GM12878 (cell line): Measurements from ENCODE around the gene DNAH17. TPM values are rescaled to one million over a fixed set of nuclear protein-coding genes. Genes with fewer than 3 reads are reported as not detected.

Experiments
- FOXK2 ChIP-seq: fragments of 450-650 bp; IDR thresholded peaks from 2 replicates; pipeline ENCODE4 v1.6.1; 2017; ENCODE audit warnings: mild to moderate bottlenecking, moderate library complexity
- GATAD2B ChIP-seq: fragments of 450-650 bp; conservative IDR thresholded peaks from 2 replicates; pipeline ENCODE4 v1.6.1; 2017; ENCODE audit warnings: low read depth, mild to moderate bottlenecking, moderate library complexity
- HDAC2 ChIP-seq: fragments of 200-600 bp; sonication (generic); IDR thresholded peaks from 2 replicates; pipeline ENCODE4 v1.6.1; 2017
- HDGF ChIP-seq: fragments of 450-650 bp; IDR thresholded peaks from 2 replicates; pipeline ENCODE4 v1.6.1; 2016; ENCODE audit warnings: antibody characterized with exemption
- IRF4 ChIP-seq: IDR thresholded peaks from 2 replicates; pipeline ENCODE4 v1.6.1; 2011; ENCODE audit warnings: low read depth, low read length
- MYB ChIP-seq: fragments of 150-350 bp; IDR thresholded peaks from 2 replicates; pipeline ENCODE4 v1.6.1; 2014; ENCODE audit warnings: mild to moderate bottlenecking, low read depth, low read length, borderline replicate concordance
- NFIC ChIP-seq: IDR thresholded peaks from 2 replicates; pipeline ENCODE4 v1.6.1; 2012; ENCODE audit warnings: low read depth, mild to moderate bottlenecking, inconsistent platforms, low read length, moderate library complexity
- NFYB ChIP-seq: IDR thresholded peaks from 2 replicates; pipeline ENCODE4 v1.6.1; 2011; ENCODE audit warnings: low read depth, mild to moderate bottlenecking, low read length, improper control_type of control experiment, moderate library complexity; ENCODE audit not compliant: insufficient read depth
- NRF1 ChIP-seq: conservative IDR thresholded peaks from 2 replicates; pipeline ENCODE4 v1.6.1; 2011; ENCODE audit warnings: mild to moderate bottlenecking, low read depth, low read length, improper control_type of control experiment
- RB1 ChIP-seq: fragments of 450-650 bp; formaldehyde crosslinking; IDR thresholded peaks from 2 replicates; pipeline ENCODE4 v1.6.1; 2017; ENCODE audit warnings: mild to moderate bottlenecking, borderline replicate concordance
- SPI1 ChIP-seq: IDR thresholded peaks from 2 replicates; pipeline ENCODE4 v1.6.1; 2011; ENCODE audit warnings: low read depth, mild to moderate bottlenecking, low read length, moderate library complexity, borderline replicate concordance; ENCODE audit not compliant: insufficient read depth
- STAT3 ChIP-seq: IDR thresholded peaks from 2 replicates; pipeline ENCODE4 v1.6.1; 2011; ENCODE audit warnings: low read depth, low read length, improper control_type of control experiment
- ZNF622 ChIP-seq: fragments of 450-650 bp; IDR thresholded peaks from 2 replicates; pipeline ENCODE4 v1.6.1; 2017; ENCODE audit warnings: mild to moderate bottlenecking, inconsistent platforms
- ZSCAN29 ChIP-seq: fragments of 450-650 bp; IDR thresholded peaks from 2 replicates; pipeline ENCODE4 v1.6.1; 2017; ENCODE audit warnings: mild to moderate bottlenecking, moderate library complexity
- polyA plus RNA-seq, 11 experiments: library from polyadenylated mRNA; depleted of rRNA in 4 of 11; unstranded in 6 of 11; stranded (reverse) in 5 of 11; fragments of >200 nt; fragmentation: Nextera tagmentation in 4 of 11; fragmentation: Illumina TruSeq in 1 of 11; extraction: Ambion mirVana in 4 of 11; extraction: Trizol in 1 of 11; gene quantifications; 1 replicate in 1 of 11; 2 replicates in 10 of 11; pipeline versions ENCODE4 v1.2.1 to v1.2.3, GENCODE V29; 2011 to 2016; ENCODE audit warnings: inconsistent platforms in 2 of 11, missing spikeins in 2 of 11, low read depth in 1 of 11
- total RNA-seq, 4 experiments: library from RNA; depleted of rRNA in 3 of 4; stranded (reverse); fragments of >200 nt in 3 of 4; fragmentation: Illumina TruSeq in 1 of 4; extraction: Trizol in 1 of 4; gene quantifications; 2 replicates each; pipeline versions ENCODE4 v1.2.1 to v1.2.3, GENCODE V29; 2013 to 2021
- TF ChIP-seq, protein P1 (sequence below): fragments of 150-350 bp; IDR thresholded peaks from 2 replicates; pipeline ENCODE4 v1.6.1; 2014; ENCODE audit warnings: mild to moderate bottlenecking, low read depth, low read length
- TF ChIP-seq, protein P2 (sequence below): fragments of 450-650 bp; IDR thresholded peaks from 2 replicates; pipeline ENCODE4 v1.6.1; 2017; ENCODE audit warnings: mild to moderate bottlenecking, moderate library complexity
- TF ChIP-seq, protein P3 (sequence below), 3 experiments: IDR thresholded peaks in 2 of 3; conservative IDR thresholded peaks in 1 of 3; 2 replicates each; pipeline ENCODE4 v1.5.1; 2011; ENCODE audit warnings: low read depth in 3 of 3, low read length in 3 of 3, mild to moderate bottlenecking in 3 of 3, control low read depth in 2 of 3, moderate library complexity in 2 of 3, inconsistent platforms in 1 of 3, mixed read lengths in 1 of 3; ENCODE audit not compliant: control insufficient read depth in 2 of 3, insufficient read depth in 1 of 3; ENCODE audit errors: extremely low read depth in 1 of 3
- TF ChIP-seq, protein P4 (sequence below): IDR thresholded peaks from 2 replicates; pipeline ENCODE4 v1.6.1; 2012; ENCODE audit warnings: low read depth, low read length, improper control_type of control experiment
- TF ChIP-seq, protein P5 (sequence below): IDR thresholded peaks from 2 replicates; pipeline ENCODE4 v1.6.1; 2012; ENCODE audit warnings: low read depth, low read length, improper control_type of control experiment
- TF ChIP-seq, protein P6 (sequence below): fragments of 450-650 bp; IDR thresholded peaks from 2 replicates; pipeline ENCODE4 v1.6.1; 2016; ENCODE audit warnings: mild to moderate bottlenecking

DNAH17 gene
- total and polyA plus RNA-seq, 10 of the 15 experiments (the other 5 are each of a cell fraction or from before 2014, with no cell fraction given): 0.16 to 2.9 (median 0.56) TPM

DNA sequence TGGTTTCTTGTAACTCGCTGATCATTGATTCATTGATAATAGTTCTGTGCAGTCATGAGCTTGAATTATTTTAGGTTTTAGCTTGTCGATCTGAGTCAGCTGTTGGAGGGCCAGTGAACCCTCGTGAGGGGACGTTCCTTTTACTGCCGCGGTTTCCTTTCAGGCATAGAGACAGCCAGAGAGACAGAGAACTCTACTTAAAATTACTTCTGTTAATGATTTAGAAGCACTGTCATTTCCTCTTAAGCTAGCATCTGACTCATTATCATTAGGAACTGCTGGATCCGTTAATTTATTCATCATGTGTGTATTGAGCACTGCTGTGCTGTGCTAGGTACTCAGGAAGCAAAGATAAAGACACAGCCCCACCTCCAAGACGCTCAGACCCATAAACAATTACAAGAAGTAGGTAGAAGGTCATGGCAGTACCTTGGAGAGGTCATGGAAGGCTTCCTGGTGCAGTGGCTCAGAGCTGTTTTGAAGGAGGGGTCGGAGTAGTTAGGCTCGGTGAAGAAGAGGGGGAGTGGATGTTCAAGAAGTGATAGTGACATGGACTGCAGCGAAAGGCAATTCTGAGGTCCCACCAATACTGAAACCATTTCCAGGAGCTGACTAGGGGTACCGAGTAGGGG is 195.5 kb downstream of the DNAH17 start (continued):
- TF ChIP-seq, protein P1, sequence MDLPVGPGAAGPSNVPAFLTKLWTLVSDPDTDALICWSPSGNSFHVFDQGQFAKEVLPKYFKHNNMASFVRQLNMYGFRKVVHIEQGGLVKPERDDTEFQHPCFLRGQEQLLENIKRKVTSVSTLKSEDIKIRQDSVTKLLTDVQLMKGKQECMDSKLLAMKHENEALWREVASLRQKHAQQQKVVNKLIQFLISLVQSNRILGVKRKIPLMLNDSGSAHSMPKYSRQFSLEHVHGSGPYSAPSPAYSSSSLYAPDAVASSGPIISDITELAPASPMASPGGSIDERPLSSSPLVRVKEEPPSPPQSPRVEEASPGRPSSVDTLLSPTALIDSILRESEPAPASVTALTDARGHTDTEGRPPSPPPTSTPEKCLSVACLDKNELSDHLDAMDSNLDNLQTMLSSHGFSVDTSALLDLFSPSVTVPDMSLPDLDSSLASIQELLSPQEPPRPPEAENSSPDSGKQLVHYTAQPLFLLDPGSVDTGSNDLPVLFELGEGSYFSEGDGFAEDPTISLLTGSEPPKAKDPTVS: no peak
- no peak for TF ChIP-seq GATAD2B
- TF ChIP-seq, protein P2, sequence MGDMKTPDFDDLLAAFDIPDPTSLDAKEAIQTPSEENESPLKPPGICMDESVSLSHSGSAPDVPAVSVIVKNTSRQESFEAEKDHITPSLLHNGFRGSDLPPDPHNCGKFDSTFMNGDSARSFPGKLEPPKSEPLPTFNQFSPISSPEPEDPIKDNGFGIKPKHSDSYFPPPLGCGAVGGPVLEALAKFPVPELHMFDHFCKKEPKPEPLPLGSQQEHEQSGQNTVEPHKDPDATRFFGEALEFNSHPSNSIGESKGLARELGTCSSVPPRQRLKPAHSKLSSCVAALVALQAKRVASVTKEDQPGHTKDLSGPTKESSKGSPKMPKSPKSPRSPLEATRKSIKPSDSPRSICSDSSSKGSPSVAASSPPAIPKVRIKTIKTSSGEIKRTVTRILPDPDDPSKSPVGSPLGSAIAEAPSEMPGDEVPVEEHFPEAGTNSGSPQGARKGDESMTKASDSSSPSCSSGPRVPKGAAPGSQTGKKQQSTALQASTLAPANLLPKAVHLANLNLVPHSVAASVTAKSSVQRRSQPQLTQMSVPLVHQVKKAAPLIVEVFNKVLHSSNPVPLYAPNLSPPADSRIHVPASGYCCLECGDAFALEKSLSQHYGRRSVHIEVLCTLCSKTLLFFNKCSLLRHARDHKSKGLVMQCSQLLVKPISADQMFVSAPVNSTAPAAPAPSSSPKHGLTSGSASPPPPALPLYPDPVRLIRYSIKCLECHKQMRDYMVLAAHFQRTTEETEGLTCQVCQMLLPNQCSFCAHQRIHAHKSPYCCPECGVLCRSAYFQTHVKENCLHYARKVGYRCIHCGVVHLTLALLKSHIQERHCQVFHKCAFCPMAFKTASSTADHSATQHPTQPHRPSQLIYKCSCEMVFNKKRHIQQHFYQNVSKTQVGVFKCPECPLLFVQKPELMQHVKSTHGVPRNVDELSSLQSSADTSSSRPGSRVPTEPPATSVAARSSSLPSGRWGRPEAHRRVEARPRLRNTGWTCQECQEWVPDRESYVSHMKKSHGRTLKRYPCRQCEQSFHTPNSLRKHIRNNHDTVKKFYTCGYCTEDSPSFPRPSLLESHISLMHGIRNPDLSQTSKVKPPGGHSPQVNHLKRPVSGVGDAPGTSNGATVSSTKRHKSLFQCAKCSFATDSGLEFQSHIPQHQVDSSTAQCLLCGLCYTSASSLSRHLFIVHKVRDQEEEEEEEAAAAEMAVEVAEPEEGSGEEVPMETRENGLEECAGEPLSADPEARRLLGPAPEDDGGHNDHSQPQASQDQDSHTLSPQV: no peak
- no peak for TF ChIP-seq NRF1
- no peak for TF ChIP-seq HDAC2
- TF ChIP-seq FOXK2: no peak
- TF ChIP-seq SPI1: no peak
- TF ChIP-seq ZNF622: no peak
- TF ChIP-seq HDGF: 0 out of 2 replicates have a peak, but pooled peaks have one; percentile 41
- TF ChIP-seq, protein P3, sequence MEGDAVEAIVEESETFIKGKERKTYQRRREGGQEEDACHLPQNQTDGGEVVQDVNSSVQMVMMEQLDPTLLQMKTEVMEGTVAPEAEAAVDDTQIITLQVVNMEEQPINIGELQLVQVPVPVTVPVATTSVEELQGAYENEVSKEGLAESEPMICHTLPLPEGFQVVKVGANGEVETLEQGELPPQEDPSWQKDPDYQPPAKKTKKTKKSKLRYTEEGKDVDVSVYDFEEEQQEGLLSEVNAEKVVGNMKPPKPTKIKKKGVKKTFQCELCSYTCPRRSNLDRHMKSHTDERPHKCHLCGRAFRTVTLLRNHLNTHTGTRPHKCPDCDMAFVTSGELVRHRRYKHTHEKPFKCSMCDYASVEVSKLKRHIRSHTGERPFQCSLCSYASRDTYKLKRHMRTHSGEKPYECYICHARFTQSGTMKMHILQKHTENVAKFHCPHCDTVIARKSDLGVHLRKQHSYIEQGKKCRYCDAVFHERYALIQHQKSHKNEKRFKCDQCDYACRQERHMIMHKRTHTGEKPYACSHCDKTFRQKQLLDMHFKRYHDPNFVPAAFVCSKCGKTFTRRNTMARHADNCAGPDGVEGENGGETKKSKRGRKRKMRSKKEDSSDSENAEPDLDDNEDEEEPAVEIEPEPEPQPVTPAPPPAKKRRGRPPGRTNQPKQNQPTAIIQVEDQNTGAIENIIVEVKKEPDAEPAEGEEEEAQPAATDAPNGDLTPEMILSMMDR (IDR thresholded peaks at IDR 0.05 in 2 of 3, conservative IDR thresholded peaks at IDR 0.05 in 1 of 3; ENCODE audit: control insufficient read depth in 2 of 3, extremely low read depth in 1 of 3, insufficient read depth in 1 of 3, low read depth in 3 of 3, low read length in 3 of 3): no peak
- TF ChIP-seq STAT3: no peak
- TF ChIP-seq, protein P4, sequence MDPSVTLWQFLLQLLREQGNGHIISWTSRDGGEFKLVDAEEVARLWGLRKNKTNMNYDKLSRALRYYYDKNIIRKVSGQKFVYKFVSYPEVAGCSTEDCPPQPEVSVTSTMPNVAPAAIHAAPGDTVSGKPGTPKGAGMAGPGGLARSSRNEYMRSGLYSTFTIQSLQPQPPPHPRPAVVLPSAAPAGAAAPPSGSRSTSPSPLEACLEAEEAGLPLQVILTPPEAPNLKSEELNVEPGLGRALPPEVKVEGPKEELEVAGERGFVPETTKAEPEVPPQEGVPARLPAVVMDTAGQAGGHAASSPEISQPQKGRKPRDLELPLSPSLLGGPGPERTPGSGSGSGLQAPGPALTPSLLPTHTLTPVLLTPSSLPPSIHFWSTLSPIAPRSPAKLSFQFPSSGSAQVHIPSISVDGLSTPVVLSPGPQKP: no peak
- TF ChIP-seq NFIC: no peak
- TF ChIP-seq IRF4: no peak
- no peak for TF ChIP-seq NFYB
- TF ChIP-seq, protein P5, sequence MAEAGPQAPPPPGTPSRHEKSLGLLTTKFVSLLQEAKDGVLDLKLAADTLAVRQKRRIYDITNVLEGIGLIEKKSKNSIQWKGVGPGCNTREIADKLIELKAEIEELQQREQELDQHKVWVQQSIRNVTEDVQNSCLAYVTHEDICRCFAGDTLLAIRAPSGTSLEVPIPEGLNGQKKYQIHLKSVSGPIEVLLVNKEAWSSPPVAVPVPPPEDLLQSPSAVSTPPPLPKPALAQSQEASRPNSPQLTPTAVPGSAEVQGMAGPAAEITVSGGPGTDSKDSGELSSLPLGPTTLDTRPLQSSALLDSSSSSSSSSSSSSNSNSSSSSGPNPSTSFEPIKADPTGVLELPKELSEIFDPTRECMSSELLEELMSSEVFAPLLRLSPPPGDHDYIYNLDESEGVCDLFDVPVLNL: no peak
- TF ChIP-seq ZSCAN29: no peak
- no peak for TF ChIP-seq MYB
- TF ChIP-seq RB1: no peak
- TF ChIP-seq, protein P6, sequence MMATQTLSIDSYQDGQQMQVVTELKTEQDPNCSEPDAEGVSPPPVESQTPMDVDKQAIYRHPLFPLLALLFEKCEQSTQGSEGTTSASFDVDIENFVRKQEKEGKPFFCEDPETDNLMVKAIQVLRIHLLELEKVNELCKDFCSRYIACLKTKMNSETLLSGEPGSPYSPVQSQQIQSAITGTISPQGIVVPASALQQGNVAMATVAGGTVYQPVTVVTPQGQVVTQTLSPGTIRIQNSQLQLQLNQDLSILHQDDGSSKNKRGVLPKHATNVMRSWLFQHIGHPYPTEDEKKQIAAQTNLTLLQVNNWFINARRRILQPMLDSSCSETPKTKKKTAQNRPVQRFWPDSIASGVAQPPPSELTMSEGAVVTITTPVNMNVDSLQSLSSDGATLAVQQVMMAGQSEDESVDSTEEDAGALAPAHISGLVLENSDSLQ: no peak
